Measurements from ENCODE around the gene ANKRD36. TPM values are rescaled to one million over a fixed set of nuclear protein-coding genes. Genes with fewer than 3 reads are reported as not detected.
"Not testable (repeated sequence)": the region's sequence is repeated elsewhere in the genome, so short reads cannot be mapped to it uniquely, and the experiment has no call there.

The ANKRD36 gene
- total and polyA plus RNA-seq, 2 of the 4 experiments (the other 2 are of a cell fraction), result 2.6 to 20.1 TPM

DNA sequence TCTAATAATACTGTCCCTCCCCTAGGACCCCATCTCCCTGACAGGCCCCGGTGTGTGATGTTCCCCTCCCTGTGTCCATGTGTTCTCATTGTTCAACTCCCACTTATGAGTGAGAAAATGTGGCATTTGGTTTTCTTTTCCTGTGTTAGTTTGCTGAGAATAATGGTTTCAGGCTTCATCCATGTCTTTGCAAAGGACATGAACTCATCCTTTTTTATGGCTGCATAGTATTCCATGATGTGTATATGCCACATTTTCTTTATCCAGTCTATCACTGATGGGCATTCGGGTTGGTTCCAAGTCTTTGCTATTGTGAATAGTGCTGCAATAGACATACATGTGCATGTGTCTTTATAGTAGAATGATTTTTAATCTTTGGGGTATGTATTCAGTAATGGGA lies 55.6 kb downstream of the ANKRD36 start:
- no CpG with 5 or more reads among the region's 2 CpGs for WGBS, 2 experiments (ENCODE audit: extremely low coverage in 2 of 2, insufficient read length in 1 of 2)
- H3K4me2 ChIP-seq (ENCODE audit: low read depth, low read length); H2AFZ ChIP-seq (replicated peaks; ENCODE audit: low read length, poor library complexity); CTCF ChIA-PET; H2AK9ac ChIP-seq (replicated peaks; ENCODE audit: low read depth, low read length, poor library complexity); ATAC-seq (ENCODE audit: low read depth); H3K36me3 ChIP-seq (ENCODE audit: control insufficient read depth, insufficient read depth, low read length); H3K14ac ChIP-seq (replicated peaks; ENCODE audit: low read depth, low read length); H4K20me1 ChIP-seq (ENCODE audit: insufficient read depth, low read length); intact Hi-C loops (cut with micrococcal nuclease); H2BK120ac ChIP-seq (ENCODE audit: low read depth, low read length); H3K4me1 ChIP-seq (ENCODE audit: control insufficient read depth, insufficient read depth, low read length); H3K4ac ChIP-seq (ENCODE audit: low read depth, low read length); H3K27me3 ChIP-seq (ENCODE audit: control insufficient read depth, insufficient read depth, low read length); H3K9ac ChIP-seq (ENCODE audit: low read depth, low read length); H3K9me3 ChIP-seq (ENCODE audit: control insufficient read depth, insufficient read depth, low read length); H2BK15ac ChIP-seq (ENCODE audit: low read depth, low read length); H2BK20ac ChIP-seq (ENCODE audit: low read depth, low read length); BruUV-seq (replicated peaks); H4K5ac ChIP-seq (ENCODE audit: low read depth, low read length); H3K56ac ChIP-seq (ENCODE audit: extremely low read depth, insufficient read depth, low read length); H4K91ac ChIP-seq (ENCODE audit: insufficient read depth, low read depth, low read length); H3K27ac ChIP-seq (ENCODE audit: insufficient read depth, low read length); POLR2A ChIA-PET (ENCODE audit: unreplicated experiment); dilution Hi-C loops (cut with HindIII; ENCODE audit: low sequenced_read_pairs, unreplicated experiment); H3K4me3 ChIP-seq (ENCODE audit: insufficient read depth, low read depth, low read length); H2BK5ac ChIP-seq (ENCODE audit: low read depth, low read length, poor library complexity, severe bottlenecking); H3K23ac ChIP-seq (ENCODE audit: low read depth, low read length); H2AK5ac ChIP-seq (ENCODE audit: low read depth, low read length); H3K18ac ChIP-seq (ENCODE audit: low read depth, low read length); H4K8ac ChIP-seq (ENCODE audit: low read depth in 2 of 2, low read length in 2 of 2); H3K9me1 ChIP-seq (ENCODE audit: insufficient read depth, low read length); in situ Hi-C loops (cut with MboI; ENCODE audit: low sequenced_read_pairs); DNase-seq; H3K79me1 ChIP-seq (ENCODE audit: low read depth in 1 of 2, low read length in 2 of 2): not testable (repeated sequence)

DNA sequence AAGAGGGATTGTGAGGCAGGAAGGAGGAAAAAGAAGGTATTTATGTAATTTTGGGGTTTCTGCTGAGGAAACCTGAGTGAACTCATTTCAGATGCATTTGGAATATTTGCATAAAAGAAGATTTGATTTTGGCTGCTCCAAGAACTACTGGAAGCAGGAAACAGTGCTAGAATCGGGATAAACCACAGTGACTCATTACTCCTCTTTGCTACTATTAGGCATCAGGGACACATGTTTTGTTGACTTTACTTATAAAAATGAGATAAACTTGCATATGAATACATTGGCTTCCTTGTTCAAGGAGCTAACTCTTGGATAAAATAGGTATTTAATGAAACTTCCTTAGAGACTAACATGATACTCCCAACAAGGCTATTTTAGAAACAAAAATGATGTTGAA lies 67.4 kb downstream of the ANKRD36 start:
- H3K27me3 ChIP-seq (ENCODE audit: control insufficient read depth, insufficient read depth, low read length); H2BK20ac ChIP-seq (ENCODE audit: low read depth, low read length); H3K18ac ChIP-seq (ENCODE audit: low read depth, low read length); H2AK9ac ChIP-seq (replicated peaks; ENCODE audit: low read depth, low read length, poor library complexity); in situ Hi-C loops (cut with MboI; ENCODE audit: low sequenced_read_pairs); H4K91ac ChIP-seq (ENCODE audit: insufficient read depth, low read depth, low read length); H3K36me3 ChIP-seq (ENCODE audit: control insufficient read depth, insufficient read depth, low read length); H4K8ac ChIP-seq (ENCODE audit: low read depth in 2 of 2, low read length in 2 of 2); H3K4me2 ChIP-seq (ENCODE audit: low read depth, low read length); H2AK5ac ChIP-seq (ENCODE audit: low read depth, low read length); dilution Hi-C loops (cut with HindIII; ENCODE audit: low sequenced_read_pairs, unreplicated experiment); H3K9me1 ChIP-seq (ENCODE audit: insufficient read depth, low read length); H2AFZ ChIP-seq (replicated peaks; ENCODE audit: low read length, poor library complexity); ATAC-seq (ENCODE audit: low read depth); H3K56ac ChIP-seq (ENCODE audit: extremely low read depth, insufficient read depth, low read length); H4K20me1 ChIP-seq (ENCODE audit: insufficient read depth, low read length); H3K79me1 ChIP-seq (ENCODE audit: low read depth in 1 of 2, low read length in 2 of 2); H2BK5ac ChIP-seq (ENCODE audit: low read depth, low read length, poor library complexity, severe bottlenecking); H3K23ac ChIP-seq (ENCODE audit: low read depth, low read length); H3K4me3 ChIP-seq (ENCODE audit: insufficient read depth, low read depth, low read length); H2BK15ac ChIP-seq (ENCODE audit: low read depth, low read length); H3K9me3 ChIP-seq (ENCODE audit: control insufficient read depth, insufficient read depth, low read length); H3K4ac ChIP-seq (ENCODE audit: low read depth, low read length); H3K14ac ChIP-seq (replicated peaks; ENCODE audit: low read depth, low read length); H3K4me1 ChIP-seq (ENCODE audit: control insufficient read depth, insufficient read depth, low read length); H2BK120ac ChIP-seq (ENCODE audit: low read depth, low read length); H3K9ac ChIP-seq (ENCODE audit: low read depth, low read length); H4K5ac ChIP-seq (ENCODE audit: low read depth, low read length); POLR2A ChIA-PET (ENCODE audit: unreplicated experiment); BruUV-seq (replicated peaks); H3K27ac ChIP-seq (ENCODE audit: insufficient read depth, low read length); CTCF ChIA-PET; intact Hi-C loops (cut with micrococcal nuclease): not testable (repeated sequence)
- no CpG with 5 or more reads among the region's 1 CpG for WGBS, 2 experiments (ENCODE audit: extremely low coverage in 2 of 2, insufficient read length in 1 of 2)
- DNase-seq, result peak; percentile 78

All from IMR-90 (cell line).